ENCODE measurements around the gene NDUFS1.

DNA sequence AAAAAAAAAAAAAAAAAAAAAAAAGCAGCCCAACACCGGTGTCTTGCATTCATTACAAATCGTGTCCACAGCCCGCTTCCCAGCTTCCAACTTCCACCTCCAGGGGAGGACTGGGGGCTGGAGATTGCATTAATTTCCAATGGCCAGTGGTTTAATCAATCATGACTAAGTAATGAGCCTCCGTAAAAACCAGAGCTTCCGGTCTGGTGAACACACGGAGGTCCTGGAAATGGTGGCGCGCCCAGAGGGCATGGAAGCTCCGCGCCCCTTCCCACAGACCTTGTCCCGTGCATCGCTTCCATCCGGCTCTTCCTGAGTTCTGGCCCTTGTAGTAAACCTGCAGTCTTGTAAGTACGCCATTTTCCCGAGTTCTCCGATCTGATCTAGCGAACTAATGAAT lies 44.1 kb upstream of the NDUFS1 start:
- TF ChIP-seq, protein P1, sequence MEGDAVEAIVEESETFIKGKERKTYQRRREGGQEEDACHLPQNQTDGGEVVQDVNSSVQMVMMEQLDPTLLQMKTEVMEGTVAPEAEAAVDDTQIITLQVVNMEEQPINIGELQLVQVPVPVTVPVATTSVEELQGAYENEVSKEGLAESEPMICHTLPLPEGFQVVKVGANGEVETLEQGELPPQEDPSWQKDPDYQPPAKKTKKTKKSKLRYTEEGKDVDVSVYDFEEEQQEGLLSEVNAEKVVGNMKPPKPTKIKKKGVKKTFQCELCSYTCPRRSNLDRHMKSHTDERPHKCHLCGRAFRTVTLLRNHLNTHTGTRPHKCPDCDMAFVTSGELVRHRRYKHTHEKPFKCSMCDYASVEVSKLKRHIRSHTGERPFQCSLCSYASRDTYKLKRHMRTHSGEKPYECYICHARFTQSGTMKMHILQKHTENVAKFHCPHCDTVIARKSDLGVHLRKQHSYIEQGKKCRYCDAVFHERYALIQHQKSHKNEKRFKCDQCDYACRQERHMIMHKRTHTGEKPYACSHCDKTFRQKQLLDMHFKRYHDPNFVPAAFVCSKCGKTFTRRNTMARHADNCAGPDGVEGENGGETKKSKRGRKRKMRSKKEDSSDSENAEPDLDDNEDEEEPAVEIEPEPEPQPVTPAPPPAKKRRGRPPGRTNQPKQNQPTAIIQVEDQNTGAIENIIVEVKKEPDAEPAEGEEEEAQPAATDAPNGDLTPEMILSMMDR (IDR thresholded peaks at IDR 0.05; ENCODE audit: low read depth, low read length): no peak
- TF ChIP-seq EZH2phosphoT487 (IDR thresholded peaks at IDR 0.05; ENCODE audit: low read depth): no peak
